ENCODE data around the gene SCCPDH. TPM values are rescaled to one million over a fixed set of nuclear protein-coding genes. Genes with fewer than 3 reads are reported as not detected.

SCCPDH gene
- total RNA-seq (ENCODE audit: low replicate concordance) = 18.1 and 34.1 TPM in 2 replicates
- long read RNA-seq, transcript SCCPDH-201 (12 exons, 2,503 nt) = major isoform, 59 of 61 reads
- long read RNA-seq, partial matches to known transcripts = 0 of 61 reads
- long read RNA-seq, other reads (novel, unspliced or antisense) = 2 of 61 reads

DNA sequence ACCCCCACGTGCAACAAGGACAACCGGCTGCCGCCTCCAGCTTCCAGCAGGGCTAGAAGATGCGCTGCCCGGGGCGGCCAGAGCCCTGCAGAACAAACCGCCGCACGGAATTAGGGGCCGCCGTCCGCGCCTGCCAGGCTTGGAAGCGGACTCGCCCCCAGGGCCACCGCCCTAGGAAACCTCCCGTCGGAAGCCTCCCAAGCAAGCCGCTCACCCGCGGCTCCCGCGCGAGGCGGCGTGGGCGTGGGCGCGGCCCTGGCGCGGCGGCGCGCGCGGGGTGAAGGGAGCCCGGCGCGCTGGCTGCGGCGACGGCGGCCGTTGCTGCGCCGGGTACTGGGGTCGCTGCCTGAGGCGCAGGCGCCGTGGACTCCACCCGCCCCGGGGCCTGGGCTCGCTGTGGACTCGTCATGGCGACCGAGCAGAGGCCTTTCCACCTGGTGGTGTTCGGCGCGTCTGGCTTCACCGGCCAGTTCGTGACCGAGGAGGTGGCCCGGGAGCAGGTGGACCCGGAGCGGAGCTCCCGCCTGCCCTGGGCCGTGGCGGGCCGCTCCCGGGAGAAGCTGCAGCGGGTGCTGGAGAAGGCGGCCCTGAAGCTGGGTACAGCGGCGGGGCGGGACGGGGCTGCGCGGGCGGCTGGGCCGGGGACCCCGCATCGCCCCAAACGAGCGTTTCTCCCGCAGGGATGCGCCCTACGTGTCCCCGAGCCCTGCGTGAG lies at the start of gene SCCPDH:
Gene SCCPDH (plus strand): TSS at position 394 of the 715 bp plus-strand sequence. CDS start 14 bp downstream, at position 408.
- DNase-seq (ENCODE audit: extremely low spot score, unreplicated experiment) = peak; percentile 87
- Mint-ChIP-seq H3K9me3 (peaks cover 20% of the 10 kb centered on the region), H3K27me3 (no peaks in the 10 kb centered on the region), H3K36me3 (peaks cover 30% of the 10 kb centered on the region), H3K4me3 (peak within 1 kb of the TSS; percentile 99), H3K4me1 (ENCODE audit: unreplicated experiment) (peaks cover 9% of the 10 kb centered on the region), H3K27ac (peak within 1 kb of the TSS; percentile 86)
- TF ChIP-seq, protein P1, sequence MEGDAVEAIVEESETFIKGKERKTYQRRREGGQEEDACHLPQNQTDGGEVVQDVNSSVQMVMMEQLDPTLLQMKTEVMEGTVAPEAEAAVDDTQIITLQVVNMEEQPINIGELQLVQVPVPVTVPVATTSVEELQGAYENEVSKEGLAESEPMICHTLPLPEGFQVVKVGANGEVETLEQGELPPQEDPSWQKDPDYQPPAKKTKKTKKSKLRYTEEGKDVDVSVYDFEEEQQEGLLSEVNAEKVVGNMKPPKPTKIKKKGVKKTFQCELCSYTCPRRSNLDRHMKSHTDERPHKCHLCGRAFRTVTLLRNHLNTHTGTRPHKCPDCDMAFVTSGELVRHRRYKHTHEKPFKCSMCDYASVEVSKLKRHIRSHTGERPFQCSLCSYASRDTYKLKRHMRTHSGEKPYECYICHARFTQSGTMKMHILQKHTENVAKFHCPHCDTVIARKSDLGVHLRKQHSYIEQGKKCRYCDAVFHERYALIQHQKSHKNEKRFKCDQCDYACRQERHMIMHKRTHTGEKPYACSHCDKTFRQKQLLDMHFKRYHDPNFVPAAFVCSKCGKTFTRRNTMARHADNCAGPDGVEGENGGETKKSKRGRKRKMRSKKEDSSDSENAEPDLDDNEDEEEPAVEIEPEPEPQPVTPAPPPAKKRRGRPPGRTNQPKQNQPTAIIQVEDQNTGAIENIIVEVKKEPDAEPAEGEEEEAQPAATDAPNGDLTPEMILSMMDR (conservative IDR thresholded peaks at IDR 0.05) = no peak

DNA sequence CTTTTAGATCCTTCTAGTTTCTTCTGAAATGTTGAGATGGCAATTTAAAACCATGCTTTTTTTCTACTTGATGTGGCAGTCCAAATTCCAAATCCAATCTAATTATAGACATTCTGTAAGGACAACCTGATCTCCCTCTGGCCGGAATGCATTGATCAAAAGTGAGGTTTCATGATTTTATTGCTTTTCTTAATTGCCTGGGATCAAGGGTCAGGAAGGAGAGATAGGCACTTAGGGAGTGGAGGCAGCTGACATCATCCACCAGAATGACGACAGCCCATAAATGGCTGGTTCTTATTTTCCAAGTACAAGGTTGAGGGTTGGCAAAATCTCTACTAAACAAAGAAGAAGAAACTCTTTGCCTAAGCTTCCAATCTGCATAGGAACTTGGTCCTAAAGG lies 46.4 kb upstream of the SCCPDH start:
- no peak overlapping the region for H3K4me3 Mint-ChIP-seq
- TF ChIP-seq, protein P1 (conservative IDR thresholded peaks at IDR 0.05) = no peak

DNA sequence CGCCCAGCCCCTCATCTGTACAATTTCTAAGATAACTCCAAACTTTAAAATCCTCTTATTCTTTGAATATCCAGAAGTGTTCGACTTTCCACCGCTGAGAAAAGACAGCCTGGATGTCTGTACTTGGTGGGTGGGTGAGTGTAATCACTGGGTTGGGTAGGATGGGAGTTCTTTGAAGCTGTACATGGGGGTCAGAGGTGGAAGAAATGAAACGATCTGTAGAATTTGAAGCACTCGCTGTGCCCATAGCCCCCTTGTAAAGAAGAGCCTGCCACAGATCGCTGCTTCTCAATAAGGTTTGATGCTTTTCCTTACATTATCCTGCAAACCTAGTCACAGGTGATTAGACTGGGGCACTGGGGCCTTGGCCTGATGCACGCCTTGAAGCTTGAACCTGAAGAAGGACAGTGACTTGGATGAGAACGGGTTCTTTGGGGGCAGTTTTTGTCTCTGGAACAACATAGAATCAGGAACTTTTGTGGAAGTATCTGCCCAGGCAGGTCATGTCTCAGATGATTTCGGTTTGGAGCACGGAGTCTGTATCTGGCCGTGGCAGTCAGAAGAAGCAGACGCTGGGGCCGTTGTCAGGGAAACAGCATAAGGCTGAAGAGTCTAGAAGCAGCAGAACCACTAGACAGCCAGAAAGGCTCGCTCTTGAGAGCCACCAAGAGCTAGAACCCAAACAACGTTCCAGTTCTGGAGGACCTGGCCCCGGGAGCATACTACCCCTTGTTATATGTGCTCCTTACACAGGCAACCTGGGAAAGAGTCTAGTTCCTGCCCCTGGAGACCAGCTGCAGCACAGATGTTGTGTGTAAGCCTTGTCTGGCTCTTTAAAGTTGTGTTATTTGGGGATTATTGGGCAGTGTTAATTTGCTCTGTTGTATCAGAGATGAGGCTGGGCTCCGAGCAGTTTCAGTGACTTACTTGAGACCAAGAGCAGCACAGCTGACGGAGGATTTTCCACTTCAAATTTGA lies 45.1 kb upstream of the SCCPDH start:
- H3K4me3 Mint-ChIP-seq = no peak overlapping the region
- no peaks in the 10 kb centered on the region for H3K36me3 Mint-ChIP-seq
- H3K27ac Mint-ChIP-seq = peak overlapping the region; percentile 62
- no peaks in the 10 kb centered on the region for H3K27me3 Mint-ChIP-seq
- DNase-seq (ENCODE audit: extremely low spot score, unreplicated experiment) = no peak
- peaks cover 37% of the 10 kb centered on the region for H3K4me1 Mint-ChIP-seq (ENCODE audit: unreplicated experiment)
- TF ChIP-seq, protein P1 (conservative IDR thresholded peaks at IDR 0.05) = no peak
- peaks cover 5% of the 10 kb centered on the region for H3K9me3 Mint-ChIP-seq

More for the DNA sequence above, 46.4 kb upstream of the SCCPDH start:
- no peak for DNase-seq (ENCODE audit: extremely low spot score, unreplicated experiment)
- H3K9me3 Mint-ChIP-seq = peaks cover 5% of the 10 kb centered on the region
- H3K36me3 Mint-ChIP-seq = no peaks in the 10 kb centered on the region
- H3K27ac Mint-ChIP-seq = peak overlapping the region; percentile 40
- H3K4me1 Mint-ChIP-seq (ENCODE audit: unreplicated experiment) = peaks cover 37% of the 10 kb centered on the region
- no peaks in the 10 kb centered on the region for H3K27me3 Mint-ChIP-seq

- Mint-ChIP-seq H3K4me1 (ENCODE audit: unreplicated experiment) (peaks cover 37% of the 10 kb centered on the region), H3K36me3 (no peaks in the 10 kb centered on the region), H3K4me3 (no peak overlapping the region)
These were observed 44.4 kb upstream of the SCCPDH start for GRCh38 chr1:246679794-246680177.

GRCh38 chr1:246680190-246680589 lies 44.0 kb upstream of the SCCPDH start:
- H3K27ac Mint-ChIP-seq = peak overlapping the region; percentile 62
- H3K9me3 Mint-ChIP-seq = peaks cover 2% of the 10 kb centered on the region
- no peak overlapping the region for H3K4me3 Mint-ChIP-seq
- no peaks in the 10 kb centered on the region for H3K27me3 Mint-ChIP-seq
- no peaks in the 10 kb centered on the region for H3K36me3 Mint-ChIP-seq
- peaks cover 37% of the 10 kb centered on the region for H3K4me1 Mint-ChIP-seq (ENCODE audit: unreplicated experiment)
- TF ChIP-seq, protein P1 (conservative IDR thresholded peaks at IDR 0.05) = no peak
- DNase-seq (ENCODE audit: extremely low spot score, unreplicated experiment) = no peak

More at GRCh38 chr1:246679794-246680177, 44.4 kb upstream of the SCCPDH start:
- peak overlapping the region; percentile 62 for H3K27ac Mint-ChIP-seq
- H3K9me3 Mint-ChIP-seq = peaks cover 5% of the 10 kb centered on the region
- no peak for DNase-seq (ENCODE audit: extremely low spot score, unreplicated experiment)
- TF ChIP-seq, protein P1 (conservative IDR thresholded peaks at IDR 0.05) = no peak
- no peaks in the 10 kb centered on the region for H3K27me3 Mint-ChIP-seq

Measured in type B pancreatic cell (in vitro differentiated cells).